MCF 10A (cell line): ENCODE results near the gene FAM47B. TPM values are rescaled to one million over a fixed set of nuclear protein-coding genes. Genes with fewer than 3 reads are reported as not detected.

Experiments
- BruUV-seq: library from RNA; stranded (reverse); fragments of 400-500 nt; replicated peaks from 2 replicates; lab custom pipeline; 2021; lab: Mats Ljungman, UMichigan
- CTCF ChIA-PET: fragments of 300-600 bp; sonication (Branson Sonifier 250); formaldehyde crosslinking; extraction: SDS; loops from one replicate; lab custom pipeline; 2021; ENCODE audit warnings: antibody characterized with exemption, inconsistent platforms; lab: Yijun Ruan, JAX
- POLR2A ChIA-PET: fragments of 300-600, 350-650 bp; sonication (Branson Sonifier 250); formaldehyde crosslinking; extraction: SDS; loops from one replicate; lab custom pipeline; 2020; ENCODE audit warnings: antibody characterized with exemption, inconsistent platforms; lab: Yijun Ruan, JAX
- DNase-seq: peaks from one replicate; pipeline ENCODE4 v3.0.0-alpha.2; 2018; ENCODE audit not compliant: unreplicated experiment
- H3K27ac Mint-ChIP-seq: one replicate; pipeline ENCODE4 v1.8.0; 2022; ENCODE audit warnings: mild to moderate bottlenecking, low read depth, mixed read lengths; ENCODE audit not compliant: unreplicated experiment
- H3K27me3 Mint-ChIP-seq: one replicate; pipeline ENCODE4 v1.8.0; 2022; ENCODE audit warnings: mixed read lengths; ENCODE audit not compliant: insufficient read depth, unreplicated experiment
- H3K36me3 Mint-ChIP-seq: one replicate; pipeline ENCODE4 v1.8.0; 2022; ENCODE audit warnings: mild to moderate bottlenecking, moderate library complexity, mixed read lengths; ENCODE audit not compliant: insufficient read depth, unreplicated experiment
- H3K4me1 Mint-ChIP-seq: one replicate; pipeline ENCODE4 v1.8.0; 2022; ENCODE audit warnings: mixed read lengths; ENCODE audit not compliant: insufficient read depth, unreplicated experiment
- H3K4me3 Mint-ChIP-seq: one replicate; pipeline ENCODE4 v1.8.0; 2022; ENCODE audit warnings: mild to moderate bottlenecking, moderate library complexity, mixed read lengths; ENCODE audit not compliant: unreplicated experiment
- H3K9me3 Mint-ChIP-seq: one replicate; pipeline ENCODE4 v1.8.0; 2022; ENCODE audit warnings: mixed read lengths; ENCODE audit not compliant: unreplicated experiment
- intact Hi-C: fragments of 100-400 bp; cut with micrococcal nuclease; formaldehyde crosslinking; loops from 2 replicates; pipeline ENCODE4 v1.14.1; 2022
- total RNA-seq: library from RNA; stranded (reverse); gene quantifications from 2 replicates; pipeline ENCODE4 v1.2.3, GENCODE V29; 2022
- TF ChIP-seq, protein P1 (sequence below): fragments of 200-600 bp; IDR thresholded peaks from one replicate; pipeline ENCODE4 v1.8.0; 2022; ENCODE audit warnings: antibody characterized with exemption, mild to moderate bottlenecking; ENCODE audit not compliant: unreplicated experiment

Gene FAM47B
- total RNA-seq, 1 experiment from 2014 or later, result not detected

DNA sequence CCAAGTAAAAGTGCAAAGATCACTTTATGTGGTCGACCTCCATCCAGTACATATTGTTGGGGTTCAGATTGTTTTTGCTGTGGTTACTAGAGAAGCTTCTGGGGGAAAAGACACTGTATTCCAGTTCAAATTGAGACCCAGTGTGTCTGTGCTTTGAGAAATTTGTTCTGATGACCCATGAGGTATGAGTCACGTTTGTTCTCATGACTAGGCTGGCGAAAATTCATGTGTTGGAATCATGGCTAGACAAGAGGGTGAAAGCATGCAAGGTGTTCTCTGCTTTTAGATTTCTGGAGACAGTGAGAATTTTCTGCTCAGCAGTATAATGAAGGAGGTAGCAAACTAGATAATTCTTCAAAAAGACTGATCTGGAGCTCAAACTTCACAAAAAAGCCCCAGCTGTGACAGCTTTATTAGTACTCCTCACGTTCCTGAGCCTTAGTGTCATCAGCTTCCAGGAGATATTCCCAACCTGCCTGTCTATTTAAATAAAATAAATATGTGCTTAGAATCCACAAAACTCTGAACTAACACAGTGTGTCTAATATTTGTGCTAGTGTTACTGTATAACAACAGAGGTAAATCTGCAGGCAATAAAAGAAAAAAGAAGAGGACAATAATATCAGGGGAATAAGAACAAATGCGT is 24.4 kb upstream of the FAM47B start:
- Mint-ChIP-seq H3K4me3 (peak overlapping the region; percentile 25), H3K4me1 (peaks cover 27% of the 10 kb centered on the region), H3K27ac (peak overlapping the region; percentile 61), H3K36me3 (no peaks in the 10 kb centered on the region), H3K9me3 (no peaks in the 10 kb centered on the region), H3K27me3 (peaks cover 11% of the 10 kb centered on the region)
- POLR2A ChIA-PET, result no interaction called here
- intact Hi-C loops, result no loop called here
- TF ChIP-seq, protein P1, sequence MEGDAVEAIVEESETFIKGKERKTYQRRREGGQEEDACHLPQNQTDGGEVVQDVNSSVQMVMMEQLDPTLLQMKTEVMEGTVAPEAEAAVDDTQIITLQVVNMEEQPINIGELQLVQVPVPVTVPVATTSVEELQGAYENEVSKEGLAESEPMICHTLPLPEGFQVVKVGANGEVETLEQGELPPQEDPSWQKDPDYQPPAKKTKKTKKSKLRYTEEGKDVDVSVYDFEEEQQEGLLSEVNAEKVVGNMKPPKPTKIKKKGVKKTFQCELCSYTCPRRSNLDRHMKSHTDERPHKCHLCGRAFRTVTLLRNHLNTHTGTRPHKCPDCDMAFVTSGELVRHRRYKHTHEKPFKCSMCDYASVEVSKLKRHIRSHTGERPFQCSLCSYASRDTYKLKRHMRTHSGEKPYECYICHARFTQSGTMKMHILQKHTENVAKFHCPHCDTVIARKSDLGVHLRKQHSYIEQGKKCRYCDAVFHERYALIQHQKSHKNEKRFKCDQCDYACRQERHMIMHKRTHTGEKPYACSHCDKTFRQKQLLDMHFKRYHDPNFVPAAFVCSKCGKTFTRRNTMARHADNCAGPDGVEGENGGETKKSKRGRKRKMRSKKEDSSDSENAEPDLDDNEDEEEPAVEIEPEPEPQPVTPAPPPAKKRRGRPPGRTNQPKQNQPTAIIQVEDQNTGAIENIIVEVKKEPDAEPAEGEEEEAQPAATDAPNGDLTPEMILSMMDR, result no peak
- DNase-seq, result peak; percentile 59
- CTCF ChIA-PET, result interaction anchor here (0.5 to 1.7 kb wide), 18 partner anchors 9 to 1518 kb away, joined by 3 to 10 read pairs (median 3); no protein-coding TSS in a partner anchor
- no TSS peak for BruUV-seq

DNA sequence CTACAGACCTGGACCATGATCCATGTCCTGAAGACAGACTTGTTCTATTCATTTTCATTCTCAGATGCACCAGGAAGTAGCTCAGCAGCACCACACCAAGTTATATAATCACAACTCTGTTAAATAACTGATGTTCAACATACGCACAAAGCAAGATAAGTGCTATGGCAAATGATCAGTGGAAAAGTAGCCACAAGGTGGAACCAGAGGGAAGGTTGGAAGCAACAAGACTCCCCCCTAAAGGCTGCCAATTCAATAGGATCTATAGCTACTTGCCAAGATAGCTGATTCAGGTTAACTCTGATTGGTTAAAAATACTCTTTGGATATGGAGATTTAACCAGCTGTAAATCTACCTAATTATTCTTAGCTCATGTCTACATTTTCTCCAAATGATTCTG is 23.7 kb upstream of the FAM47B start:
- POLR2A ChIA-PET, result no interaction called here
- BruUV-seq, result no TSS peak
- DNase-seq, result peak; percentile 58
- Mint-ChIP-seq H3K36me3 (no peaks in the 10 kb centered on the region), H3K27ac (no peak overlapping the region), H3K4me1 (peaks cover 27% of the 10 kb centered on the region), H3K4me3 (no peak overlapping the region), H3K9me3 (no peaks in the 10 kb centered on the region), H3K27me3 (peaks cover 11% of the 10 kb centered on the region)
- intact Hi-C loops, result no loop called here
- TF ChIP-seq, protein P1, result peak; percentile 28
- CTCF ChIA-PET, result interaction anchor here (0.5 to 1.7 kb wide), 20 partner anchors 9 to 1517 kb away, joined by 3 to 10 read pairs (median 3); no protein-coding TSS in a partner anchor

DNA sequence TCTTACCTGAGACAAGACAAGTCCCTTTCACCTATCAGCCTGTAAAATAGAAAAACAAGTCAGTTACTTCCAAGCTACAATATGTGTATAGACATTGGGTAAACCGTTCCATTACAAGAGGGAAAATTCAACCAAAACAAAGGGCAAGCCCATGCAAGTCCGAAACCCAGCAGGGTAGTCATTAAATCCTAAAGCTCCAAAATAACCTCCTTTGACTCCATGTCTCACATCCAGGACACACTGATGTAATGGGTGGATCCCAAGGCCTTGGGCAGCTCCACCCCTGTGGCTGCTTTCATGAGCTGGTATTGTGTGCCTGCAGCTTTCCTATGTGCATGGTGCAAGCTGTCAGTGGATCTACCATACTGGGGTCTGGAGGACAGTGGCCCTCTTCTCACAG is 14.7 kb upstream of the FAM47B start:
- Mint-ChIP-seq H3K4me1 (peaks cover 9% of the 10 kb centered on the region), H3K9me3 (no peaks in the 10 kb centered on the region), H3K4me3 (no peak overlapping the region), H3K27ac (no peak overlapping the region), H3K27me3 (peaks cover 33% of the 10 kb centered on the region), H3K36me3 (no peaks in the 10 kb centered on the region)
- ChIA-PET CTCF (interaction anchor here (0.6 to 2.6 kb wide), 4 partner anchors 9 to 39 kb away, joined by 3 to 10 read pairs (median 4); no protein-coding TSS in a partner anchor), POLR2A (interaction anchor here (1.0 kb wide), 1 partner anchor 28 kb away, joined by 4 read pairs; no protein-coding TSS in a partner anchor)
- TF ChIP-seq, protein P1, result no peak
- intact Hi-C loops, result no loop called here
- no TSS peak for BruUV-seq
- DNase-seq, result peak; percentile 23

DNA sequence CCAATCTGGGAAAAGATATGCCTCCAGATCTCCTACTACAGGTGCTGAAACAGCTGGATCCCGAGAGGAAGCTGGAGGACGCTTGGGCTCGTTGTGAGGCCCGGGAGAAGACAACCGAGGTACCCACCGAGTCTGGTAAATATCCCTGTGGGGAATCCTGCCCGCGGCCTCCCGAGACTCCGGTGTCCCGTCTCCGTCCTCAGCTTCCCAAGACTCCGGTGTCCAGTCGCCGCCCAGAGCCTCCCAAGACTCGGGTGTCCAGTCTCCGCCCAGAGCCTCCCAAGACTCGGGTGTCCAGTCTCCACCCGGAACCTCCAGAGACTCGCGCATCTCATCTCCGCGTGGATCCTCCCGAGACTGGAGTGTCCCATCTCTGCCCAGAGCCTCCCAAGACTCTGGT is 639 bp downstream of the FAM47B start:
- no peak for DNase-seq
- Mint-ChIP-seq H3K4me3 (no peak overlapping the region), H3K4me1 (no peaks in the 10 kb centered on the region), H3K9me3 (peaks cover 5% of the 10 kb centered on the region), H3K27me3 (peaks cover 13% of the 10 kb centered on the region), H3K27ac (no peak overlapping the region), H3K36me3 (no peaks in the 10 kb centered on the region)
- CTCF ChIA-PET, result interaction anchor here (0.6 kb wide), 1 partner anchor 17 kb away, joined by 3 read pairs; no protein-coding TSS in a partner anchor
- intact Hi-C loops, result no loop called here
- no TSS peak for BruUV-seq
- POLR2A ChIA-PET, result no interaction called here
- TF ChIP-seq, protein P1, result no peak
